ENCODE results near the gene SUGCT.

The SUGCT gene

DNA sequence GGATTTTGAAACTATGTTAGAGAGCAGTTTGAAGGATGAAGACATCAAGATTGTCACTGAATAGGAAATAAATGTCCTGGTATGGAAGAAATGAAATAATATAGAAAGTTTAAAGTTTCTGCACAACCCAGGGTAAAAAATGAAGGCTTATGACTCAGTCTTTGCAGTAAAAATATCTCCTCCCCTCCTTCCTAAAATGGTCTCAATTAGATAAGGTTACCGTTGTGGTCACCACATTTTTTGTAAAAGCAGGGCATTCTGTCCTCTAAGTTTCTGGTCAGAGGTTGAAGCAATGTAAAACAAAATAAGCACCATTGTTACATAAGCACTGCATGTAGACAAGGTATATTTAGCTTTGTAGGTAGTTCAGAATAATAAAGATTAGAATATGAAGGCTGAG lies 403.5 kb downstream of the SUGCT start:
- DNase-seq, result no peak

DNA sequence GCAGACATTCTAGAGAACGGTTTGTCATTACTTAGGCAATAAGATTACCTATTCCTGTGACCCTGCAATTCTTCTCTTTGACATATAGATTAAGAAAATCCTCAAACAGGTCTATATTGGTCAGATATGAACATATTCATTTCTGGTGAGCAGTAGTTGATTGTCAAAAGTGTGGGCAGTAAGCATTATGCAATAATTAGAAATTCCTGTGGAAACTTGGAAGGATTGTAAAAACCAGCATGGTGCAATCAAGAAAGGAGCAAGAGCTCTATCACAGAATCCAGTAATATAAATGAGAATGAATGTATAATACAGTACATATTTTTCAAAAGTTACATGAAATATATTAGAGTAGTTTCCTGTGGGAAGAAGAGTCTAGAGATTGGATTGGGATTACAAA lies 406.5 kb downstream of the SUGCT start:
- DNase-seq, result no peak

- no peak for DNase-seq
Measured at GRCh38 chr7:40542982-40543741, 408.4 kb downstream of the SUGCT start.

DNA sequence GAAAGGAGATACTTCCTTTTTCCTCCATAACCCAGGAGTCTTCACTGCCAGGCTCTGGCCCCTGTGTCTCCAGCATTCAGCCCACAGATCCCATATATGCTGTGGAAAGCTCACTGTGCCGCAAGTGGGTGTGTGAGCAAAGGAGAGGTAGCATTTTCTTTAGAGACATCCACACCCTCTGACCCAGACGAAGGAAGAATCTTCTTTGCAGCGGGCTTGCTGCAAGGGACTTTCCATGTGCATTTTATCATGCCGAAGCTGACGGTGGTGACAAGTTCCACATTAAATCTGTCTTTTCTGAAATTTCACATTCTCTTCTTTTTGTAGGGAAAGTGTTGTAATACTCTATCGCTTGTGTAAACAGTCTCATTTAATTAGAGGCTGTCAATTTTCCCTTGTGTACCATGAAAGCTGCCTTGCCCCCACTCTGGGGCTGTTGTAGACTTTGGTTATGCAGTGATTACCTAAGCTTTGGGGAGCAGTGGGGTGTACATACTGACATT lies 409.5 kb downstream of the SUGCT start:
- DNase-seq, result no peak

DNA sequence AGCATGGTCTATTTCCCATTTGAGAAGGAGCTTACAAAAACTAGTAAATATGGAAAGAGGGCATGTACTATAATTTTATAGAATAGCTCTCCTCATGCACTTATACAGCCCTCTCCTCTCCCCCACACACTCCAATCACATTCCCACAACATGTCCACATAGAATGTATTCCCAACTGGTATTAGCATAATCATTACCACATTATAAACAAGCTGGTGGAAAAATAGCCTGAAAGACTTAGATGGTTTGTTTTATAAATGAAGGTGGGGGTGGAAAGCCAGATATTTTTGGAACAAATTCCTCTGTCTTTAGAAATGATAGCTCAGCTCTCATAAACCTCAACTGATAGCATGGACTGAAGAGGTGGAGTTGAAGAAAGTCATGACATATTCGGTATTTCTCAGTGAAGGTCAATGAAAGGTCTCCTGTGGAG lies 410.1 kb downstream of the SUGCT start:
- DNase-seq, result no peak

DNA sequence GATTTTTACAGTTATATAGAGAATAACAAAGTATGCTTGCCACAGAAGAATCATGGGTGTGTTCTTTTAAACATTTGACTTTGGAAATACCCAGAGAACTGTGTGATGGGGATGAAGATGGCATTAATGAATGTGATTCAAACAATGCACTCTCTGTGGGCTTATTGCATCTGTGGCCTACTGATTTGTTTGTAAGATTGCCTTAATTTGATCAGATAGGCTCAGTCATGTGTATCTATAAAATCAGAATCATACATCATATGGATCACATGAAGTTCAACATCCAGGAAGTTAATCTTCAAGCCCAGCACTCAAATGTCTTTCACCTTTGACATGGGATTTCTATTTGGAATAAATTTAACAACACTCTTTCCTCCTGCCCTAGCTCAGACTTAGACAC lies 410.9 kb downstream of the SUGCT start:
- no peak for DNase-seq

- DNase-seq, result no peak
Measured at GRCh38 chr7:40546616-40547501, 412.1 kb downstream of the SUGCT start.

- no peak for DNase-seq
Measured at GRCh38 chr7:40549372-40550039, 414.7 kb downstream of the SUGCT start.

DNA sequence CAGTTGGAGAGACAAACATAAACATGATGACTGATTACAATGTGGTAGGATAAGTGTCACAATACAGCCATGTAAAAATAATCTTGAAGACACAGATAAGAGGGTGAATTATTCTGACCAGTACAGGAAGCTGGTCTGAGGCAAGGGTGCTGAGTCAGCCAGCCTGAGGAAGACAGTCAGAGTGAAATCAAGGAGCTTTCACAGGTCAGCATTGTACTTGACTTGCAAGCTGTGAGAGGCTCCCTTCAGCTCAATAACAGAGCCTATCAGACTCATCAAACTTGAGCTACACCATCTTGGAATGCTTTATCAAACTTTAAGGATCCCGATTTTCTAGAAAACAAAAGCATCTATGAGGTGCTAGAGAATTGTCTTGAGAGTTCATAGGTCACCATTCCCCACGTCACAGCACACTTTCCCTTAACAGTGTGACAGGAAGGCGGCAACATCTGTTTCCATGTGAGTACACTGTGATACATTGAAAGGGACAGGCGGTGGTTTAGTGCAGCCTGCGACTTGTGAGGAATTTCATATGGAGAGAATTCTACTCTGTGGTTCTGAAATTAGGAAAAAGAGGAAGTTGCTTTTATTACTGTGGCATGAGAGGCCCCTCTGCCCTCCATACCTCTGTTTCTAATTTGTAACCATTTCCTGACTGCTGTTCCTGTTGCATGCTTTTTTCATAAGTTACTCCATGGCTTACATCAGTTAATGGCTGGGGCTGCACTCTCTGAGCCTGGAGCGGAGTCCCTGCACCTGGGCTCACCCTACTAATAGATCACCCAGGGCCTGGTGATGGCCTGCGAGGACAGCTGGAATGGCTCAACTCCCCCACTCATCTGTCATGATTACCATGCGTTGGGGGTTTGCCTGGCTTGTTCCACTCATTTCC lies 417.1 kb downstream of the SUGCT start:
- no peak for DNase-seq

DNA sequence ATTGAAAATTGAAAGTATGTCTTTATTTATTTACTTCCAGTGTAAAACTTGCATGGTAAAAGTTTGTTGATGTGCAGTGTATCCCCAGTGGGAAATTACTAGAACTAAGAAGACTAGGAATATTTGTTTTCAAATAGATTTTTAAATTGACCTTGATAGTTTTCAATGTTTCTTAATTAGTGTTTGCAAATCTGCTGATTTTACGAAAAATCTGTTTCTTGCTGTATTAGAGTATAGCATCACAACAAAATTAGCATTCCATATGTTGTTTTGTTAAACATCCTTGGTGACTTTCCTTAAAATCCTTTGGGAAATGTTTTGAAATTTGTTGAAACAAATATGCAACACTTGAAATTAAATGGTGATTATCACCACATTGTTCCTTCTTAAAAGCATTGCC lies 425.9 kb downstream of the SUGCT start:
- no peak for DNase-seq

DNA sequence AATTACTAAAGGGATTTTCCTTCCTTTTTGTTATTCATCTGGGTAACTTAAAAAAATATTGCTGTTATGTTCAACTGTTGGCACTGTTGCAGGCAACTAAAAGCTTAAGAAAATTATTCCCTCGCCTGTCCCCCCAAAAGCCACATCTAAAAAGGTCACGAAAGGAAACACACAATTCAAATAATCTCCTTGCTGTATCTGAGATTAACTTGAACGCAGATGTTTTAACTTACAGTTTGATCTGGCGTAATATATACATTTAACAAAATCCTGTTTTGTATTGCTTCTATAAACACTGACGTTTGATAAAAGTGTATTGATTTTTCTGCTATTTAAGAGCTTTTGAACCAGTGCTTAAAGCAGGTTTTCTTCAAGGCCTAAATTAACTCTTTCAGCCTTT lies 432.1 kb downstream of the SUGCT start:
- no peak for DNase-seq

- no peak for DNase-seq
Measured at GRCh38 chr7:40569326-40569725, 434.5 kb downstream of the SUGCT start.

GRCh38 chr7:40570223-40570622 lies 435.4 kb downstream of the SUGCT start:
- DNase-seq, result no peak

DNA sequence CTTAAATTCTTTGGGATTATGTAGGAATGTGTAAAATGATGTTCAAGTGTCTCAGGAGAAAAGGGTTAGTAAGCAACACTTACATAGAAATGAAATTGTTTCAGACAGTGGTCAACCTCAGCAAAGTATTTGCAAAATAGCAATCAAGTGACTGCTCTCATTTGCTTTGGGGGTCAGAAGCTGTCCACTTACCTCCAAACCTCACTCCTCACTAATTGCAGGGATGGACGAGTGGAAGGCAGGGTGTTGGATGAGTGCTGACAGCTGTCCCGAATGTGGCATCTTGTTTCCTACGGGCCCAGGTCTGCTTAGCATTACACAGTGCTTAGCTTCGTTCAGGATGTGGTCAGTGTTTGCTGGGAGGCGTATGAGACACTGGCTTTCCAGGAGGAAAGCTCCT lies 437.0 kb downstream of the SUGCT start:
- DNase-seq, result no peak

GRCh38 chr7:40572810-40573465 lies 438.1 kb downstream of the SUGCT start:
- DNase-seq, result no peak

DNA sequence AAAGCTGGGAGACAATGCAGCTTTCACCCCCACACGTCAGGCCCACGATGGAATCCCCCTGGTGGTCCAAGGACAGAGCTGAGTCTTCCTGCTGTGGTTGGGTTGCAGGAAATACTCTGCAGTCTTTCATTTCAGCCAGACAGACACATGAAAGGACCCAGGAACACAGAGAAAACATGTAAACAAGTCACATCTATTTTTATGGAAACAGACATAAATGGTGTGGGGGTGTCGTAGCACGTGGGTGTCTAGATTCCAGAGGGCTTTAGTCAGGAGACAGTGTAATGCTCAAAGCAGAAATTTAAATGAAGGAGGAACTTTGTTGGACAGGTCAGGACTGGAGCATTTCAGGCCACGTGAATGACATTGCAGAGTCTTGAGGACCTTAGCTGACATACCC lies 444.6 kb downstream of the SUGCT start:
- no peak for DNase-seq

GRCh38 chr7:40580776-40581175 lies 446.0 kb downstream of the SUGCT start:
- DNase-seq, result no peak

DNA sequence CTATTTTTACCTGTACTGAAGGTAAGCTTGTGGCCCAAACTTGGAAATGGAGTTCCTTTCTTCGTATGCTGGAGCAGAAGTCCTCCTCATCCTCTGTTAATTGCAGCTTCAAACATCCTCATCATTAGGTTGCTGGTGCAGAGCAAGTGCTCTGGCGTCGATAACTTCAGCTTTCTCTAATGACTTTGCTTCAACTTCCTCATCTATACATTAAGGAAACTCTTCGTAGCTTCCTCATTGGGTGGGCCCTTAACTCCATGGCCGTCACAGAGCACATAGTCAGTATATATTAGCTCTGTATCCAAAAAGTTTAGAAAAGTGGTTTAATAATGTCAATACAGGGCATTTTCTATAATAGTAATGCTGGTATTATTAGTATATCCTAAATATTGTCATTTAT lies 447.7 kb downstream of the SUGCT start:
- DNase-seq, result no peak

- no peak for DNase-seq
Measured at GRCh38 chr7:40583667-40584444, 449.1 kb downstream of the SUGCT start.

DNA sequence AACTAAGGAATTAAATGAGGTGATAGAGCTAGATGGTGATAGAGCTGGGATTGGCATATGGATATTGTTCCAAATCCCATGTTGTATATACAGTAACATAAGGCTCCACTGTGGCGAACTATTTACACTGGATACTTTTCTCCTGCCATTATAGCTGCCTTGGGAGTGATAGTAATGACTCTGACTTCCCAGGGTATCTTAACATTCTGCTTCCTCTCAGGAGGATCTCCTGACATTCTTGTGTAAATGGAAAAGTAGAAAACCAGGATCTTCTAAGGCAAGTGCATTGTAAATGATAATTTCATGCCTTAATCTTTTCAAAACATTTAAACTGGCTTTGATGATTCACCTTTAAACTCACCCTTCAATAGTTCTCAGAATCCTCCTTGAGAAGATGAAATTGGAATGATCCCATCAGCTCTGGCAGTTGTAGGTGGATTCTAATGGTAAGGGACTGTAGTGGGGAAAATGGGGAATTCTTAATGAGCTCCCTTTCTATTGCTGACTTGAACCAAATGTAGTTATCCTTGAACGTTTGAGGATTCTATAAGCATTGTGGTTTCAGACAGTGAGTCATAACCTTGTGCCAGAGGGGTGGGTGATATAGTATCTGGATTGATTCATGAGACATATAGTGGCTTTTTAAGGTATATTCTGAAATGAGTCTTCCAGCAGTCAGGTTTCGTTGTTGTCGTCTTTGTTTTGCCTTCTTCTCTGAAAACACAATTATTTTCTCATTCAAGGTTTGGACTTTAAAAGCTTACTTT lies 450.0 kb downstream of the SUGCT start:
- DNase-seq, result no peak
